Nephron progenitor cell (in vitro differentiated cells): ENCODE results near the gene LOX.

Experiments used
- DNase-seq: peaks from one replicate; pipeline ENCODE4 v3.0.0; 2021
- H3K27ac Mint-ChIP-seq: 2 replicates; pipeline ENCODE4 v1.8.0; 2021; ENCODE audit warnings: mild to moderate bottlenecking, moderate library complexity, mixed read lengths
- H3K27me3 Mint-ChIP-seq: 2 replicates; pipeline ENCODE4 v1.8.0; 2021; ENCODE audit warnings: mild to moderate bottlenecking, low read depth, mixed read lengths; ENCODE audit not compliant: poor library complexity
- H3K36me3 Mint-ChIP-seq: 2 replicates; pipeline ENCODE4 v1.8.0; 2021; ENCODE audit warnings: low read depth, mixed read lengths
- H3K4me1 Mint-ChIP-seq: 2 replicates; pipeline ENCODE4 v1.8.0; 2021; ENCODE audit warnings: mixed read lengths
- H3K4me3 Mint-ChIP-seq: 2 replicates; pipeline ENCODE4 v1.8.0; 2021; ENCODE audit warnings: mild to moderate bottlenecking, moderate library complexity, mixed read lengths
- H3K9me3 Mint-ChIP-seq: 2 replicates; pipeline ENCODE4 v1.8.0; 2021; ENCODE audit warnings: mild to moderate bottlenecking, moderate library complexity, mixed read lengths
- TF ChIP-seq, protein P1 (sequence below): fragments of 200-600 bp; sonication (generic); IDR thresholded peaks from 2 replicates; pipeline ENCODE4 v1.5.0; 2021; ENCODE audit warnings: antibody characterized with exemption

LOX gene

GRCh38 chr5:122015471-122015870, 62.6 kb downstream of the LOX start:
- peaks cover 7% of the 10 kb centered on the region for H3K36me3 Mint-ChIP-seq
- TF ChIP-seq, protein P1, sequence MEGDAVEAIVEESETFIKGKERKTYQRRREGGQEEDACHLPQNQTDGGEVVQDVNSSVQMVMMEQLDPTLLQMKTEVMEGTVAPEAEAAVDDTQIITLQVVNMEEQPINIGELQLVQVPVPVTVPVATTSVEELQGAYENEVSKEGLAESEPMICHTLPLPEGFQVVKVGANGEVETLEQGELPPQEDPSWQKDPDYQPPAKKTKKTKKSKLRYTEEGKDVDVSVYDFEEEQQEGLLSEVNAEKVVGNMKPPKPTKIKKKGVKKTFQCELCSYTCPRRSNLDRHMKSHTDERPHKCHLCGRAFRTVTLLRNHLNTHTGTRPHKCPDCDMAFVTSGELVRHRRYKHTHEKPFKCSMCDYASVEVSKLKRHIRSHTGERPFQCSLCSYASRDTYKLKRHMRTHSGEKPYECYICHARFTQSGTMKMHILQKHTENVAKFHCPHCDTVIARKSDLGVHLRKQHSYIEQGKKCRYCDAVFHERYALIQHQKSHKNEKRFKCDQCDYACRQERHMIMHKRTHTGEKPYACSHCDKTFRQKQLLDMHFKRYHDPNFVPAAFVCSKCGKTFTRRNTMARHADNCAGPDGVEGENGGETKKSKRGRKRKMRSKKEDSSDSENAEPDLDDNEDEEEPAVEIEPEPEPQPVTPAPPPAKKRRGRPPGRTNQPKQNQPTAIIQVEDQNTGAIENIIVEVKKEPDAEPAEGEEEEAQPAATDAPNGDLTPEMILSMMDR: no peak
- H3K4me1 Mint-ChIP-seq: no peaks in the 10 kb centered on the region
- H3K27ac Mint-ChIP-seq: peak overlapping the region; percentile 6
- no peaks in the 10 kb centered on the region for H3K27me3 Mint-ChIP-seq
- DNase-seq: no peak
- H3K4me3 Mint-ChIP-seq: no peak overlapping the region
- no peaks in the 10 kb centered on the region for H3K9me3 Mint-ChIP-seq

GRCh38 chr5:122014236-122014935, 63.7 kb downstream of the LOX start:
- DNase-seq: no peak
- Mint-ChIP-seq H3K27ac (no peak overlapping the region), H3K36me3 (no peaks in the 10 kb centered on the region), H3K4me3 (no peak overlapping the region), H3K9me3 (no peaks in the 10 kb centered on the region), H3K27me3 (no peaks in the 10 kb centered on the region), H3K4me1 (no peaks in the 10 kb centered on the region)
- TF ChIP-seq, protein P1: no peak
